GM21447 (cell line): ENCODE measurements around the gene ITPA.

ENCODE experiments used
- ATAC-seq: cut with Tn5 transposase; IDR thresholded peaks from one replicate; pipeline ENCODE4 v1.9.1; 2021; ENCODE audit not compliant: unreplicated experiment

The ITPA gene

GRCh38 chr20:3243718-3244358, 34.5 kb downstream of the ITPA start:
- ATAC-seq: no peak

DNA sequence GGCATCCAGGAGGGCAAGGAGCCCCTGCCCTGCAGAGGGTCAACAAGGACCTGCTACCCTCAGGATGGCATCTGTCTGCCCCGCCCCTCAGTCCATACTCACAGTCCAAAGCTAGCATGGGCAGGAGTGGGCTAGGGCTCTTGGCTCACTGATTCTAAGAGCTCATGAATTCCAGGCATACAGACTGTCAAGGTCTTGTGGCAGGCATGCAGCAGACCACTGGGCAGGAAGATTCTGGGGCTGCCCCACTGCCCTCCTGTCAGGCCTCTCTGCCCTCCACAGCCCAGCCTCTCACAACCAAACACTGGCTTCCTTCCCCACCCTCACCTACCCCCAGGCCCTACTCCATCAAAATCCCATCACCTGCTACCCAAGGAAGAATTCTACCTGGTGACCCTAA, 35.3 kb downstream of the ITPA start:
- no peak for ATAC-seq

DNA sequence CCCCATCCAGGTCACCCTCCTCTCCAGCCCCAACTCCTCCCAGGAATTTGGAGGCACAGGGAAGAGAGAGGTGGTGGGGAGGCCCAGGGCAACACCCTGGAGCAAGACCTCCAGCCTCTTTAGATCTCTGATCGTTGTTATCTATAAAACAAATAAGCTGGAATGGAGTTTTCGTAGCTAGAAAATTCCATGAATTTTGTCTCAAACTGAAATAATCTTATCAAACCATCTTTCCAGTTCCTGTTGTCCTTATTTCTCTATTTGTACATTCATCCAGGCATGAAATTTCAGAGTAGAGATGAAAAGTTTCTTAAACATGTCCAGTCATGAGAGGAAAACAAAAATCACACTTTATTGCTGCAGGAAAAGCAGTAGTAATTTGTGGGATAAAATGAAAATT, 35.9 kb downstream of the ITPA start:
- no peak for ATAC-seq

GRCh38 chr20:3245711-3246110, 36.4 kb downstream of the ITPA start:
- ATAC-seq: no peak

DNA sequence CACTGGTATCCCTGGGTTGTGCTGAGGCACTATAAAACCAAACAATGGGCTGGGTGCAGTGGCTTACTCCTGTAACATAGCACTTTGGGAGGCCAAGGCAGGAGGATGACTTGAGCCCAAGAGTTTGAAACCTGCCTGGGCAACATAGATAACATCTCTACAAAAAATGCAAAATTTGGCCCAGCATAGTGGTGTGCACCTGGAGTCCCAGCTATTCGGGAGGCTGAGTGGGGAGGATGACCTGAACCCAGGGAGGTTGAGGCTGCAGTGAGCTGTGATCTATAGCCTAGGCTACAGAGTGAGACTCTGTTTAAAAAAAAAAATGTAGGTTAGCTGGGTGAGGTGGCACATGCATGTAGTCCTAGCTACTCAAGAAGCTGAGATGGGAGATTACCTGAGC, 37.4 kb downstream of the ITPA start:
- ATAC-seq: no peak

- ATAC-seq: no peak
These were observed 38.3 kb downstream of the ITPA start for GRCh38 chr20:3247638-3248037.

DNA sequence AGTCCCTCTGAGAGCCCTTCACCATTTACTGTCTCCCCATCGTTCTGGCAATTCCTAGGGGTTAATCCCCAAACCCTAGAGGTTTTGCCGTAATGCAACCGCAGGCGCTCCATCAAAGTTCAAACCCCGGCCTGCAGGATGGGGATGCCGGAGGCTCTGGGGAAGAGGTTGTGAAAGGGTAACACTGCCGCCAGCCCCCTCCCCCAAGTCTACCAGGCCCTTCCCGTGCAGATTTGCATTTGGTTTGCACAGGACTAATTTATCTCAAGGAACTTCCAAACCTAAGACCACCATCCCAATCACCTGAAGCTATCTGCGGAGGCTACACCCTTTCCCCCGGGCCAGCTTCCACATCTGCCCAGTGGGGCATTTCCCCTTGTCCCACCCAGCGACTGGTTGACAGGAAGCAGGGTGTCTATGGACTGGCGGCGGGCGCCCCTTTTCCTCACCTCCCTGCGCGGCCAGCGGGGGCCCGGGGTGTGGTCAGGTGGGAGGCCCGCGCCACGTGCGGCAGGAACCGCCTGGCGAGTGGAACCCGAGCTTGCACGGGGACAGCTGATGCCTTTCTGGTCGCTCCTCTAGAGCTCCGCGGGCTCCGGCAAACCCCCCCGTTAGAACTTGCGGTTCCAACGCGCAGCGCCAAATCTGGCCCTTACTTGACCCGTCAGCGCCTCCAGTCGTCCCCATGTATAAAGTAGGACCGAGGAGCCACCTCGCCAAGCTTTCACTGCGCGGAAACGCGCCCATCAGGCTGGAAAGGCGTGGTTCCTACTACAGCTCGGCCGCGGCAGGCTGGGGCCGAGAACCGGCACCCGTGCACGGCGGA, 39.1 kb downstream of the ITPA start:
- no peak for ATAC-seq

GRCh38 chr20:3248993-3249347, 39.7 kb downstream of the ITPA start:
- ATAC-seq: no peak

- no peak for ATAC-seq
These were observed 40.8 kb downstream of the ITPA start for GRCh38 chr20:3250091-3250504.

- ATAC-seq: no peak
These were observed 42.5 kb downstream of the ITPA start for GRCh38 chr20:3251806-3252205.

GRCh38 chr20:3255728-3256127, 46.4 kb downstream of the ITPA start:
- no peak for ATAC-seq

DNA sequence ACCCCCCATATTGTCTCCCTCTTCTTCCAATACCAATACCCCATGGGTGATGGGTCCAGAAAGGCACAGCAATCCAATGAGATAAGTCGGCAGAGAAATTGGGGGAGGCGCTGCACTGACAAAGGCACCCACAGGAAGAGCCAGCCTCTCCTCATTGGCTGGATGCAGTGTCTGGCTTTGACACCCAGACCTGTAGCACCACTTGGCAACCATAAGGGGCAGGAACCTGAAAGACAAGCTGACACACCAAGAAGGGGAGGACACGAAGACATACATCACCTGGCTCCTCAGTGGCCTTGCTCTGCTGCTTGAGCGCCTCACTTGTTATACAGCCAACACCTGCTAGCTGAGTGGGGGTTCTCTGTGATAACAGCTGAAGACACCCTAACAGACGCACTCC, 49.1 kb downstream of the ITPA start:
- ATAC-seq: no peak

DNA sequence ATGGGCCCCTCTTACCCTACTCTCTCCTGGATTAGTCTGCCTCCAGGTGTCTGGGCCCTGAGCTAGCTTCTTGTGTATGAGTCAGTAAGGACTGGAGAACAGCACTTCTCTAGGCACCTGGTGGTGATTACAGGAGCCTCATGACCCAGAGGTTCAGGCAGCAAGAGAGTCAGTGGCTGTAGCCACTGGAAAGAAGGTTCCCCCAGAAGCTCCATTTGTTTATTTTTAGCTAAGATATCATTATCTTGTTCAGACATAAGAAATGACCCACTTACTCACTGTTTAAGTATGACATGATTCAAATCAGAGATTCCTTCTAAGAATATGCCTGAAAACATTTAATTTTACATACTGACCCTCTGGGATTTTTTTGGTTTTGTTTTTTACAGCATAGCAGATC, 53.3 kb downstream of the ITPA start:
- ATAC-seq: no peak

DNA sequence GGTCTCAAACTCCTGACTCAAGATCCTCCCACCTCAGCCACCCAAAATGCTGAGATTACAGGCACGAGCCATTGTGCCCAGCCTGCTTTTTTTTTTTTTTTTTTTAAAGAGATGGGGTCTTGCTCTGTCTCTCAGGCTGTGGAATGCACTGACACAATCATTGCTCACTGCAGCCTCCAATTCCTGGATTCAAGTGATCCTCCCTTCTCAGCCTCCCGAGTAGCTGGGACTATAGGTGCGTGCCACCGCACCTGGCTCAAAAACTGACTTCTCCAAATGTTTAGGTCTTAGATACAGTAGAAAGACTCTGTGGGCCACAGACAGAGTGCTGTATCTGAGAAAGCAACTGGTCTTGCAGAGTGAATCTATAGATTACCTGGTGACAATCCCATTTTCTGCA, 60.8 kb downstream of the ITPA start:
- no peak for ATAC-seq

DNA sequence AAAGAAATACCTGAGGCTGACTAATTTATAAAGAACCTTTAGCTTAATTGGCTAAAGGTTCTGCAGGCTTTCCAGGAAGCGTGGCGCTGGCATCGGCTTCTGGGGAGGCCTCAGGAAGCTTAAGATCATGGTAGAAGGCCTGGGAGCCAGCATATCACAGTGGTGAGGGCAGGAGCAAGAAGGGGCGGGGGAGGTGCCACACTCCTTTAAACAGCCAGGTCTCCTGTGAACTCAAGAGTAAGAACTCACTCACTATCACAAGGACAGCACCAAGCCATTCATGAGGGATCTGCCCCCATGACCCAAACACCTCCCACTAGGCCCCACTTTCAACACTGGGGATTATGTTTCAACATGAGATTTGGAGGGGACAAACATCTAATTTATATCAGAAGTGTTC, 64.1 kb downstream of the ITPA start:
- no peak for ATAC-seq
